ENCODE results near the gene CD14.
A peak's percentile ranks its signal among the peaks of the same experiment; 100 is the strongest.
"Not testable (repeated sequence)": the region's sequence is repeated elsewhere in the genome, so short reads cannot be mapped to it uniquely, and the experiment has no call there.

CD14 gene

DNA sequence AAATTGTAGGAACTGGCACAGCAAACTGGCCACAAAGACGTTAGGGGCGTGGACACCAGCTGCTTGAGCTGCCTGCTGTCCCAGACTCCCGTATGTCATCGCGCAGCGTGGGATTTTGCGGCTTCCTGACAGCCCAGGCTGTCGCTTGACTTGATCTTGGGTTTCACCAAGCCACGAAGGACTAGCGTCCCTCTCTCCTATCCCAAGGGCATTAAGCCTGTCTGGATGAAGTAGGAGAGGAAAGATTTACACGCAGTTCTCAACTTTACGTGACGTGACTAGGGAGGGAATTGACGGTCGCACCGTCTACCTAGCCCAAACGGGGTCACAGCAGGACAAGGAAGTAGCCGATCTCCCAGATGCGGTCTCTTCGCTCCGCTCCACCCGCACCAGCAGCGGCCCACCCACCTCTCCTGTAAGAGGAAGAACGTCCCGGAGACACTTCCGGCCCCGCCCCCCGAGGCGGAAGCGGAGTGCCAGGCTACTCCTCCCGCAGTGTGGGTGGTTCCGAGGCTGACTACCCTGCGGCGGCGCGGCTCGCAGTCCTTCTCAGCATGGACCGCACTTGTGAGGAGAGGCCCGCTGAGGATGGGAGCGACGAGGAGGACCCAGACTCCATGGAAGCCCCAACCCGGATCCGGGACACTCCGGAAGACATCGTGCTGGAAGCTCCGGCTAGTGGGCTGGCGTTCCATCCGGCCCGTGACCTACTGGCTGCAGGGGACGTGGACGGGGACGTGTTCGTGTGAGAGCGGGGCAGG is 31.6 kb upstream of the CD14 start, which contains the start of gene WDR55:
TSS of gene WDR55 (plus strand) at position 546 of the 761 bp plus-strand sequence. CDS start at position 555, 9 bp downstream.
- peak; percentile 99 for DNase-seq (ENCODE audit: low spot score)
- Histone ChIP-seq H3K36me3 (ENCODE audit: low read depth) (peaks cover 78% of the 10 kb centered on the region), H3K4me3 (ENCODE audit: severe bottlenecking) (peak within 1 kb of the TSS; percentile 90), H3K4me1 (ENCODE audit: insufficient read depth, poor library complexity, severe bottlenecking) (peaks cover 10% of the 10 kb centered on the region), H3K27ac (ENCODE audit: poor library complexity, severe bottlenecking) (peak within 1 kb of the TSS; percentile 62), H3K27me3 (ENCODE audit: insufficient read depth, poor library complexity, severe bottlenecking) (no peaks in the 10 kb centered on the region), H3K9me3 (ENCODE audit: severe bottlenecking) (no peaks in the 10 kb centered on the region)
- ATAC-seq (ENCODE audit: low read depth), result peak; percentile 98
- TF ChIP-seq, protein P1, sequence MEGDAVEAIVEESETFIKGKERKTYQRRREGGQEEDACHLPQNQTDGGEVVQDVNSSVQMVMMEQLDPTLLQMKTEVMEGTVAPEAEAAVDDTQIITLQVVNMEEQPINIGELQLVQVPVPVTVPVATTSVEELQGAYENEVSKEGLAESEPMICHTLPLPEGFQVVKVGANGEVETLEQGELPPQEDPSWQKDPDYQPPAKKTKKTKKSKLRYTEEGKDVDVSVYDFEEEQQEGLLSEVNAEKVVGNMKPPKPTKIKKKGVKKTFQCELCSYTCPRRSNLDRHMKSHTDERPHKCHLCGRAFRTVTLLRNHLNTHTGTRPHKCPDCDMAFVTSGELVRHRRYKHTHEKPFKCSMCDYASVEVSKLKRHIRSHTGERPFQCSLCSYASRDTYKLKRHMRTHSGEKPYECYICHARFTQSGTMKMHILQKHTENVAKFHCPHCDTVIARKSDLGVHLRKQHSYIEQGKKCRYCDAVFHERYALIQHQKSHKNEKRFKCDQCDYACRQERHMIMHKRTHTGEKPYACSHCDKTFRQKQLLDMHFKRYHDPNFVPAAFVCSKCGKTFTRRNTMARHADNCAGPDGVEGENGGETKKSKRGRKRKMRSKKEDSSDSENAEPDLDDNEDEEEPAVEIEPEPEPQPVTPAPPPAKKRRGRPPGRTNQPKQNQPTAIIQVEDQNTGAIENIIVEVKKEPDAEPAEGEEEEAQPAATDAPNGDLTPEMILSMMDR (IDR thresholded peaks at IDR 0.05; ENCODE audit: poor library complexity, severe bottlenecking), result no peak

DNA sequence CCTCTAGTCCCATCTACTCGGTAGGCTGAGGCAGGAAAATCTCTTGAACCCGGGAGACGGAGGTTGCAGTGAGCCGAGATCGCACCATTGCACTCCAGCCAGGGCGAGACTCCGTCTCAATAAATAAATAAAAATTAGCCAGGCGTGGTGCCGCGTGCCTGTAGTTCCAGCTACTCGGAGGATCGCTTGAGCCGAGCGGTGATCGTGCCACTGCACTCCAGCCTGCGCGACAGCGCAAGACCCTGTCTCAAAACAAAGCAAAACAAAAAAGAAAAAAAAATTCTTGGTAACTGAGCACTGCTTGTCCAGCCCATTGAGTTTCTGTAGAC is 31.0 kb upstream of the CD14 start:
- Histone ChIP-seq H3K4me3 (ENCODE audit: severe bottlenecking) (peak overlapping the region; percentile 90), H3K27ac (ENCODE audit: poor library complexity, severe bottlenecking) (peak overlapping the region; percentile 62), H3K27me3 (ENCODE audit: insufficient read depth, poor library complexity, severe bottlenecking) (no peaks in the 10 kb centered on the region), H3K4me1 (ENCODE audit: insufficient read depth, poor library complexity, severe bottlenecking) (peaks cover 10% of the 10 kb centered on the region), H3K9me3 (ENCODE audit: severe bottlenecking) (no peaks in the 10 kb centered on the region), H3K36me3 (ENCODE audit: low read depth) (peaks cover 78% of the 10 kb centered on the region)
- no peak for DNase-seq (ENCODE audit: low spot score)
- TF ChIP-seq, protein P1 (IDR thresholded peaks at IDR 0.05; ENCODE audit: poor library complexity, severe bottlenecking), result no peak
- ATAC-seq (ENCODE audit: low read depth), result no peak

DNA sequence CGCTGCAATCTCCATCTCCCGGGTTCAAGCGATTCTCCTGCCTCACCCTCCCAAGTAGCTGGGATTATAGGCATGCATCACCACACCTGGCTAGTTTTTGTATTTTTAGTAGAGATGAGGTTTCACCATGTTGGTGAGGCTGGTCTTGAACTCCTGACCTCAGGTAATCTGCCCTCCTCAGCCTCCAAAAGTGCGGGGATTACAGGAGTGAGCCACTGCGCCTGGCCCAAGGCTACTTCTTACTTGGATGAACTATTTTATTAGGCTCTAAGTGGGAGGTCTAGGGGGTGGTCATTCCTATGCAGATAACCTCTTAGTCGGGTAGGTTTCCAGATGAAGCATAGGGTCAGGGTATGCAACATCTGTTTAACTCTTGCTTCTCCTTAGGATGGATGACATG is 27.4 kb upstream of the CD14 start:
- H3K4me3 ChIP-seq (ENCODE audit: severe bottlenecking); H3K4me1 ChIP-seq (ENCODE audit: insufficient read depth, poor library complexity, severe bottlenecking); H3K27ac ChIP-seq (ENCODE audit: poor library complexity, severe bottlenecking); DNase-seq (ENCODE audit: low spot score); ATAC-seq (ENCODE audit: low read depth); H3K9me3 ChIP-seq (ENCODE audit: severe bottlenecking); H3K27me3 ChIP-seq (ENCODE audit: insufficient read depth, poor library complexity, severe bottlenecking): not testable (repeated sequence)
- peaks cover 83% of the 10 kb centered on the region for H3K36me3 ChIP-seq (ENCODE audit: low read depth)

GRCh38 chr5:140658870-140659269 is 25.9 kb upstream of the CD14 start:
- TF ChIP-seq, protein P1 (IDR thresholded peaks at IDR 0.05; ENCODE audit: poor library complexity, severe bottlenecking), result no peak
- no peaks in the 10 kb centered on the region for H3K4me1 ChIP-seq (ENCODE audit: insufficient read depth, poor library complexity, severe bottlenecking)
- peaks cover 95% of the 10 kb centered on the region for H3K36me3 ChIP-seq (ENCODE audit: low read depth)

GRCh38 chr5:140647042-140647419 is 14.1 kb upstream of the CD14 start:
- Histone ChIP-seq H3K4me1 (ENCODE audit: insufficient read depth, poor library complexity, severe bottlenecking) (peaks cover 4% of the 10 kb centered on the region), H3K27me3 (ENCODE audit: insufficient read depth, poor library complexity, severe bottlenecking) (no peaks in the 10 kb centered on the region), H3K27ac (ENCODE audit: poor library complexity, severe bottlenecking) (peak overlapping the region; percentile 15), H3K9me3 (ENCODE audit: severe bottlenecking) (no peaks in the 10 kb centered on the region), H3K36me3 (ENCODE audit: low read depth) (peaks cover 71% of the 10 kb centered on the region), H3K4me3 (ENCODE audit: severe bottlenecking) (peak overlapping the region; percentile 58)
- ATAC-seq (ENCODE audit: low read depth) (peak; percentile 17), DNase-seq (ENCODE audit: low spot score) (no peak)
- TF ChIP-seq, protein P1 (IDR thresholded peaks at IDR 0.05; ENCODE audit: poor library complexity, severe bottlenecking), result no peak

More at GRCh38 chr5:140658870-140659269, 25.9 kb upstream of the CD14 start:
- Histone ChIP-seq H3K9me3 (ENCODE audit: severe bottlenecking) (no peaks in the 10 kb centered on the region), H3K4me3 (ENCODE audit: severe bottlenecking) (no peak overlapping the region), H3K27me3 (ENCODE audit: insufficient read depth, poor library complexity, severe bottlenecking) (no peaks in the 10 kb centered on the region), H3K27ac (ENCODE audit: poor library complexity, severe bottlenecking) (no peak overlapping the region)
- ATAC-seq (ENCODE audit: low read depth), result no peak
- no peak for DNase-seq (ENCODE audit: low spot score)

Data from RWPE2 (cell line).